Measurements from ENCODE around the gene IZUMO1. TPM values are rescaled to one million over a fixed set of nuclear protein-coding genes. Genes with fewer than 3 reads are reported as not detected.

The IZUMO1 gene
- total and polyA plus RNA-seq, 11 donors, result 0.13 to 0.93 (median 0.50) TPM

DNA sequence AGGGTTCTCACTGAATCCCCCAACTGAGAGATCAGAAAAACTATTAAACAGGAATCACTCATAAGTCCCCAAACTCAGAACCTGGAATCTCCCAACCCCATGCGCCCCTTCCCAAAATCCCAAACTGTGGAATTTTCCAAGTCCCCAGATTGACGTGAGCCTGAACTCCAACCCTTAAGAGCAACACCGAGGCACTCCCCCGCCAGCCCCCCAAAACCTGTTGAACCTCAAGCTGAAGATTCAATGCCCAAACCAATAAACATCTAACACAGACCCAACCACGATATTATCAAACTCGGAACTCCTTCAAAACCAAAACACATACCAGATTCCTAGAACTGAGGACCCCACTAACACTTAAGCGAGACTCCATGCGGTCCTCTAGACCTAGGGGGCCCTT is 599 bp downstream of the IZUMO1 start:
- peak overlapping the region; percentile 61 to 93 (median 88) for H3K27ac ChIP-seq
- peaks cover 0 to 5% (median 0%) of the 10 kb centered on the region in 9 donors for H3K36me3 ChIP-seq
- no peaks in the 10 kb centered on the region for H3K9me3 ChIP-seq
- H3K4me3 ChIP-seq, result peak overlapping the region in 4 of 12 donors; percentile 43 to 52 (median 49)
- H3K27me3 ChIP-seq, result peaks cover 0 to 8% (median 0%) of the 10 kb centered on the region in 9 donors
- TF ChIP-seq, protein P1, sequence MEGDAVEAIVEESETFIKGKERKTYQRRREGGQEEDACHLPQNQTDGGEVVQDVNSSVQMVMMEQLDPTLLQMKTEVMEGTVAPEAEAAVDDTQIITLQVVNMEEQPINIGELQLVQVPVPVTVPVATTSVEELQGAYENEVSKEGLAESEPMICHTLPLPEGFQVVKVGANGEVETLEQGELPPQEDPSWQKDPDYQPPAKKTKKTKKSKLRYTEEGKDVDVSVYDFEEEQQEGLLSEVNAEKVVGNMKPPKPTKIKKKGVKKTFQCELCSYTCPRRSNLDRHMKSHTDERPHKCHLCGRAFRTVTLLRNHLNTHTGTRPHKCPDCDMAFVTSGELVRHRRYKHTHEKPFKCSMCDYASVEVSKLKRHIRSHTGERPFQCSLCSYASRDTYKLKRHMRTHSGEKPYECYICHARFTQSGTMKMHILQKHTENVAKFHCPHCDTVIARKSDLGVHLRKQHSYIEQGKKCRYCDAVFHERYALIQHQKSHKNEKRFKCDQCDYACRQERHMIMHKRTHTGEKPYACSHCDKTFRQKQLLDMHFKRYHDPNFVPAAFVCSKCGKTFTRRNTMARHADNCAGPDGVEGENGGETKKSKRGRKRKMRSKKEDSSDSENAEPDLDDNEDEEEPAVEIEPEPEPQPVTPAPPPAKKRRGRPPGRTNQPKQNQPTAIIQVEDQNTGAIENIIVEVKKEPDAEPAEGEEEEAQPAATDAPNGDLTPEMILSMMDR (IDR thresholded peaks at IDR 0.05), result no peak
- TF ChIP-seq POLR2A (IDR thresholded peaks at IDR 0.05), result no peak
- intact Hi-C loops (cut with DNase I), result no loop called here
- ATAC-seq (no peak), DNase-seq (no peak)
- peaks cover 0 to 22% (median 9%) of the 10 kb centered on the region in 12 donors for H3K4me1 ChIP-seq
- 74 to 83% (median 76%) methylated on average over 8 of the region's 8 CpGs for WGBS, 4 donors

DNA sequence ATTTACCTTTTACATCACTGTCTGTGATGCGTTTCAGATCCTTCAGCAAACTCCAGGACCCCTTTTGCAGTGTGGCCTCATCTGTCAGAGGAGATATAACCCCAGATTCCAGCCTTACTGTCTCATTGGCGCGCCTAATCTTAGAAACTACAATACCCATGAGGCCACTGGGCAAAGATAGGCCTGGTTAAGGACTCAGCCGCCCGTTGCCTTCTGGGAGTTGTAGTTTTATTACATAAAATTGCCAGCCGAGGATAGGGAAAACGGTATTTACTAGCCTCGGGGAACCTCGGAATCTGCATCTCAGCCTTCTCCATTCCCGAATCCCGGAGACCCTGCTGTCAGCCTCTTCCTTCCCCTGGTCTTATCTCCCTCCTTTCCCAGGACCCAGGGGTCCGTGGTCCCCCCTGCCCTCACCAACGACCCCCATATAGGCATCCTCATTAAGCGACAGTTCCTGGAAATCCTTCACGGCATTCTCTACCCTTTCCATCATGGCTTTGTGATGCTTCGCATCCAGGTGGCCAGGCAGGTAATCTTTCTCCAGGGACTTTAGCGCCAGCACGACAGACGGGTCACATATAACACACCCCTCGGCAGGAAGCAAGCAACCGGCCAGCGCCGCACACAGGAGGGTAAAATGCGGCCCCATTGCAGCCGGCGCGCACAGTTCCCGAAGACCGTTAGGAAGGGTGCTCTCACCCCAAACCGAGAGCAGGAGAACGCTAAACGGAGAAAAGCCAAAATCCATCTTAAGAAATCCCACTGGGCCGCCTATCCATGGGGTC is 1.3 kb downstream of the IZUMO1 start:
- TF ChIP-seq POLR2A (IDR thresholded peaks at IDR 0.05), result no peak
- TF ChIP-seq, protein P1 (IDR thresholded peaks at IDR 0.05), result no peak
- Histone ChIP-seq H3K9me3 (no peaks in the 10 kb centered on the region), H3K4me1 (peaks cover 0 to 26% (median 9%) of the 10 kb centered on the region in 12 donors), H3K27me3 (peaks cover 0 to 8% (median 0%) of the 10 kb centered on the region in 9 donors), H3K36me3 (peaks cover 0 to 5% (median 0%) of the 10 kb centered on the region in 9 donors), H3K27ac (peak overlapping the region in 2 of 12 donors; percentile 86 to 87), H3K4me3 (peak overlapping the region in 1 of 12 donors; percentile 10)
- ATAC-seq (peak in 2 of 4 donors; percentile 28 to 43), DNase-seq (peak in 4 of 5 donors; percentile 60 to 69 (median 60))
- intact Hi-C loops (cut with DNase I), result no loop called here
- WGBS, 4 donors, result 33 to 46% (median 43%) methylated on average over 33 of the region's 33 CpGs

DNA sequence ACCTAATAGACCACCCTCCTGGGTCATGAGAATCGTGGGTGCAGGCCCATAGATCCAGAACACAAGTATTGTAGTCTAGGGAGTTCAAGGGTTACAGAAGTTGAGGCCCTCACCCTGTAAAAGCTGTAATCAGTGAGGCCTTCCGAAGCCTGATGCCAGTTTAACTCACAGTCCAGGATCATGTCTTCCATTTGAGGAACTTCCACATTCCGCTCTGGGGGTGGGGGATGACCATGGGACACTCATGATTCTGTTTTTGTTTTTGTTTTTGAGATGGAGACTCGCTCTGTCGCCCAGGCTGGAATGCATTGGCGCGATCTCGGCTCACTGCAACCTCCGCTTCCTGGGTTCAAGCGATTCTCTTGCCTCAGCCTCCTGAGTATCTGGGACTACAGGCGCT is 4.6 kb downstream of the IZUMO1 start:
- Histone ChIP-seq H3K4me1 (peaks cover 0 to 41% (median 17%) of the 10 kb centered on the region in 12 donors), H3K36me3 (peaks cover 0 to under 1% (median 0%) of the 10 kb centered on the region in 9 donors), H3K27ac (peak overlapping the region; percentile 82 to 99 (median 90)), H3K9me3 (no peaks in the 10 kb centered on the region), H3K4me3 (no peak overlapping the region), H3K27me3 (peaks cover 0 to 19% (median 0%) of the 10 kb centered on the region in 9 donors)
- intact Hi-C loops (cut with DNase I), result no loop called here
- DNase-seq, result peak in 1 of 5 donors; percentile 12
- no peak for ATAC-seq
- 89 to 96% (median 91%) methylated on average over 11 of the region's 11 CpGs for WGBS, 4 donors
- TF ChIP-seq POLR2A (IDR thresholded peaks at IDR 0.05), result no peak
- TF ChIP-seq, protein P1 (IDR thresholded peaks at IDR 0.05), result no peak
